ENCODE data around the gene PAK5.

Gene PAK5

DNA sequence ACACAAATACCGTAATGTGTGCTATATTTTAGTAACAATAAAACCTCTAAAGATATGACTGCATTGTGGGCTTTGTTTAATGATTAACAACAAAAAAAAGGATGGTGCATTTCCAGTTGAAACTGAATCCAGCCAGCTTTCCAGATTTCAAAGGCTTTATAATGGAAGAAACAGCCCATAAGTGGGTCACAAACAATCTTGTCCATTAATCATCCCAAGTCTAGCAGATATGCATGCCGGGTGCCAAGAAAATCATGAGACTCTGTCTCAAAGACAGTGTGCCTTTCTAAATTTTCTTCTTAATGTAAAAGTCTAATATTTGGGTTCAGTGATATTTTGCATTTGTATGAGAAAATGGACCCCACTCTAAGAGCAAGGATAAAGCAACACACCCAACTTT, 345.1 kb downstream of the PAK5 start:
- no peak for DNase-seq (ENCODE audit: low read depth)

DNA sequence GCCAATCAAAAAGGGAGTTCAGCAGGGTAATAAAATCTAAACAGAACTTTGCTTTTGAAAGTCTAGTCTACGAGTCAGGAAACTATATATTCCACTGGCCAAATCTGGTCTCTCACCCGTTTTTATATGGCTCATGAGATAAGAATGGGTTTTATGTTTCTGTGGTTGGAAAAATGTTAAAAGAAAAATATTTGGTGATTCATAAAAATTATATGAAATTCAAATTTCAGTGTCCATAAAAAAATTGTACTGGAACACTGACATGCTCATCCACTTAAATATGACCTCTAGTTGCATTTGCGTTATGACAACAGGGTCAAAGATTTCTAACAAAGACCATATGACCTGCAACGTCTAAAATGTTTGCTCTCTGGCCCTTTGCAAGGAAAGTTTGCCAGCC, 346.8 kb downstream of the PAK5 start:
- DNase-seq (ENCODE audit: low read depth) = no peak

DNA sequence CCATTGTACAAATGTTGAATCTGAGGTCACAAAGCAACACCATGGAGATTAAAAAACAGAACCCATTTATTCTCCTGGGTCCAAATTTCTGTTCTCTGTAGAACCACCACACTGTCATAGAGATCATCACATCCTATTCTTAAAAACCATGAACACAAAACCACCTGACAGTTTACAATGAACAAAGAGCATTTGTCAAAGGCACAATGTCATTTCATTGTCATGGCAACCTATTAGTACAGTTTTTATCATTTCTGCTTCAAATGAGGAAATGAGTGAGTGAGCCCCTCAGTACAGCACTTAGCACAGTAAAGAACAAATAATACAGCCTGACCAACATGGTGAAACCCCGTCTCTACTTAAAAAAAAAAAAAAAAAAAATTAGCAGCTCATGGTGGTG, 347.6 kb downstream of the PAK5 start:
- no peak for DNase-seq (ENCODE audit: low read depth)

DNA sequence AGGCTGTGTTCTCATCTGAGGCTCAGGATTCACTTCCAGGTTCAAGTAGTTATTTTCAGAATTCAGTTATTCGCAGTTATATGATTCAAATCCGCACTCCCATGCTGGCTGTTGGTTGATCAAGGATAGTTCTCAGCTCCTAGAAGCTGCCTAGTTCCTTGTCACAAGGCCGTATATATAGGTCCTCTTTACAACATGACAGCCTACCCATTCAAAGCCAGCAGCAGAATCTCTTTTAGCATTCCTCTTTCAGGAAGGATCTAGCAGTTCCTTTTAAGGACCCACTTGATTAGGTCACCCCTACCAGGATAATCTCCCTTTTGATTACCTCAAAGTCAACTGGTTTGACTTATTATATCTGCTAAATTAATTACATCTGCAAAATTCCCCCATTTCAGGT, 348.2 kb downstream of the PAK5 start:
- DNase-seq (ENCODE audit: low read depth) = no peak

DNA sequence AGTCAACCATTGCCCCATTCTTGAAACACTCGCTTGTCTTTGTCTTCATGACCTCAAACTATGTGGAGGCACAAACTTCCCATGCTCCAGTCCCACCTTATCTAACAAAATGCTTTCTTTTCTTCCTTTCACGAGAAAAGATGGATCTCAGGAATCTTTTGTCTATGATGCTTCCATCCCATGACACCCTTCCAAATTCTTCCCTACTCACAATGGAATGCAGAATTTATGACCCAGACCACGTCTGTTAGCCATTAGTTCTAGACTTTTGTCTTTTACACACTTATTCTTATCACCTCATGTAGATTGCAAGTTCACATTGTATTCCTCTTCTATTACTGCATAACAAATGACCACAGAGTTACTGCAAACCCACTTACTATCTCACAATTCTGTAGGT, 348.7 kb downstream of the PAK5 start:
- no peak for DNase-seq (ENCODE audit: low read depth)

DNA sequence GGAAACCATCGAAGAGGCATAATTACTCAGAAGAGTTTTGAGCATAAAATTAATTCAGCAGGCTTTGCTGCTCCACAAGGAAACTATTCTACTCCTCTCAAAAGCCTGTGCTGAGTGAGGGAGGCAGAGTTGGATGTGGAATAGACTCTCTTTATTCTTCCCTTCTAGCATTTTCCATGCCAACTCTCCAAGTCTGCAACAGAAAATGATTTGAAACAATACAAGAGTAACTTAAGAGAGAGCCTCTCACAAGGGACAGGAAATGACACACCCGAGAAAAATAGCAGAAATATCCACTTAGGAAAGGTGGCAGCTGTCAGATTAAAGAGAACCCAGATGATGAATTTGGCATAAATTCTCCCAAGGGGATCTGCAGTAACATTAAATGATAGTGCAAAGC, 350.8 kb downstream of the PAK5 start:
- no peak for DNase-seq (ENCODE audit: low read depth)

Measured in non-pigmented ciliary epithelial cell (primary cell).